GM19240 (cell line): Measurements from ENCODE around the gene MRO.
"Not testable (repeated sequence)": the region's sequence is repeated elsewhere in the genome, so short reads cannot be mapped to it uniquely, and the experiment has no call there.

Experiments used
- DNase-seq: peaks from one replicate; pipeline ENCODE4 v3.0.0; 2011; ENCODE audit warnings: low spot score; ENCODE audit not compliant: insufficient read length

MRO gene

GRCh38 chr18:50836521-50836957, 16.7 kb upstream of the MRO start:
- DNase-seq, result no peak

GRCh38 chr18:50833496-50833895, 13.7 kb upstream of the MRO start:
- not testable (repeated sequence) for DNase-seq

GRCh38 chr18:50832754-50833153, 12.9 kb upstream of the MRO start:
- no peak for DNase-seq

GRCh38 chr18:50830544-50830943, 10.7 kb upstream of the MRO start:
- DNase-seq, result no peak

GRCh38 chr18:50829644-50830043, 9.8 kb upstream of the MRO start:
- no peak for DNase-seq

GRCh38 chr18:50826027-50826426, 6.2 kb upstream of the MRO start:
- no peak for DNase-seq

- DNase-seq, result no peak
These were observed 5.8 kb upstream of the MRO start for GRCh38 chr18:50825621-50826020.

- DNase-seq, result no peak
These were observed 2.9 kb upstream of the MRO start for GRCh38 chr18:50822756-50823155.

GRCh38 chr18:50820901-50821520, 1.2 kb upstream of the MRO start:
- no peak for DNase-seq

GRCh38 chr18:50819027-50819727, 639 bp downstream of the MRO start:
- no peak for DNase-seq

- DNase-seq, result no peak
These were observed 3.2 kb downstream of the MRO start for GRCh38 chr18:50816419-50817166.

GRCh38 chr18:50814395-50814794, 5.4 kb downstream of the MRO start:
- DNase-seq, result no peak

- DNase-seq, result no peak
These were observed 6.5 kb downstream of the MRO start for GRCh38 chr18:50813353-50813752.

- DNase-seq, result no peak
These were observed 7.0 kb downstream of the MRO start for GRCh38 chr18:50812834-50813233.

- DNase-seq, result no peak
These were observed 12.6 kb downstream of the MRO start for GRCh38 chr18:50807176-50807575.

- DNase-seq, result no peak
These were observed 13.6 kb downstream of the MRO start for GRCh38 chr18:50806208-50806616.

- no peak for DNase-seq
These were observed 14.1 kb downstream of the MRO start for GRCh38 chr18:50805732-50806131.

GRCh38 chr18:50803592-50803991, 16.2 kb downstream of the MRO start:
- no peak for DNase-seq

GRCh38 chr18:50802141-50802540, 17.7 kb downstream of the MRO start:
- DNase-seq, result no peak

- DNase-seq, result no peak
These were observed 22.7 kb downstream of the MRO start for GRCh38 chr18:50797142-50797541.

GRCh38 chr18:50796495-50796894, 23.3 kb downstream of the MRO start:
- no peak for DNase-seq
